ENCODE results near the gene SLC12A4. TPM values are rescaled to one million over a fixed set of nuclear protein-coding genes. Genes with fewer than 3 reads are reported as not detected.
A peak's percentile ranks its signal among the peaks of the same experiment; 100 is the strongest.

Gene SLC12A4
- total and polyA plus RNA-seq, 2 of the 13 experiments (the other 11 are each of a cell fraction or from before 2014, with no cell fraction given): 65.1 to 84.3 TPM

- no peak for TF ChIP-seq ZNF646 (CRISPR knock-in tag; IDR thresholded peaks at IDR 0.05)
- no peak for TF ChIP-seq LRRFIP1 (CRISPR knock-in tag; conservative IDR thresholded peaks at IDR 0.05)
- no peak; the same call in none of the 2 replicates for TF ChIP-seq CREBL2 (CRISPR knock-in tag; IDR thresholded peaks at IDR 0.05; ENCODE audit: borderline replicate concordance)
- peak; percentile 71; the same call in 1 of the 2 replicates for TF ChIP-seq ZBTB39 (CRISPR knock-in tag; IDR thresholded peaks at IDR 0.05)
- TF ChIP-seq IRF9 (CRISPR knock-in tag; IDR thresholded peaks at IDR 0.05; ENCODE audit: borderline replicate concordance): 0 out of 2 replicates have a peak, but pooled peaks have one; percentile 16
- no peak for TF ChIP-seq SRSF4 (IDR thresholded peaks at IDR 0.05; ENCODE audit: low read depth, low read length, poor library complexity, severe bottlenecking)
- no peak for TF ChIP-seq ZNF652 (CRISPR knock-in tag; IDR thresholded peaks at IDR 0.05; ENCODE audit: borderline replicate concordance, low read depth)
- TF ChIP-seq KMT2A (CRISPR knock-in tag; IDR thresholded peaks at IDR 0.05): peak; percentile 19; the same call in 1 of the 2 replicates
- TF ChIP-seq PPARG (CRISPR knock-in tag; conservative IDR thresholded peaks at IDR 0.05): no peak
- TF ChIP-seq CAMTA2 (CRISPR knock-in tag; IDR thresholded peaks at IDR 0.05; ENCODE audit: borderline replicate concordance): peak; percentile 40; the same call in 1 of the 2 replicates
- peak; percentile 32; the same call in 1 of the 2 replicates for TF ChIP-seq NCOA1 (CRISPR knock-in tag; IDR thresholded peaks at IDR 0.05)
- TF ChIP-seq MAFG (CRISPR knock-in tag; IDR thresholded peaks at IDR 0.05): no peak
- TF ChIP-seq HOXA7 (CRISPR knock-in tag; IDR thresholded peaks at IDR 0.05): no peak
Observed at GRCh38 chr16:67936124-67936879, 32.1 kb downstream of the SLC12A4 start, which contains the start of gene PSMB10 (continued).
